ENCODE data around the gene R3HDM4. TPM values are rescaled to one million over a fixed set of nuclear protein-coding genes. Genes with fewer than 3 reads are reported as not detected.

The R3HDM4 gene
- total and polyA plus RNA-seq, 10 of the 15 experiments (the other 5 are each of a cell fraction or from before 2014, with no cell fraction given), result 1.3 to 65.8 (median 27.7) TPM

DNA sequence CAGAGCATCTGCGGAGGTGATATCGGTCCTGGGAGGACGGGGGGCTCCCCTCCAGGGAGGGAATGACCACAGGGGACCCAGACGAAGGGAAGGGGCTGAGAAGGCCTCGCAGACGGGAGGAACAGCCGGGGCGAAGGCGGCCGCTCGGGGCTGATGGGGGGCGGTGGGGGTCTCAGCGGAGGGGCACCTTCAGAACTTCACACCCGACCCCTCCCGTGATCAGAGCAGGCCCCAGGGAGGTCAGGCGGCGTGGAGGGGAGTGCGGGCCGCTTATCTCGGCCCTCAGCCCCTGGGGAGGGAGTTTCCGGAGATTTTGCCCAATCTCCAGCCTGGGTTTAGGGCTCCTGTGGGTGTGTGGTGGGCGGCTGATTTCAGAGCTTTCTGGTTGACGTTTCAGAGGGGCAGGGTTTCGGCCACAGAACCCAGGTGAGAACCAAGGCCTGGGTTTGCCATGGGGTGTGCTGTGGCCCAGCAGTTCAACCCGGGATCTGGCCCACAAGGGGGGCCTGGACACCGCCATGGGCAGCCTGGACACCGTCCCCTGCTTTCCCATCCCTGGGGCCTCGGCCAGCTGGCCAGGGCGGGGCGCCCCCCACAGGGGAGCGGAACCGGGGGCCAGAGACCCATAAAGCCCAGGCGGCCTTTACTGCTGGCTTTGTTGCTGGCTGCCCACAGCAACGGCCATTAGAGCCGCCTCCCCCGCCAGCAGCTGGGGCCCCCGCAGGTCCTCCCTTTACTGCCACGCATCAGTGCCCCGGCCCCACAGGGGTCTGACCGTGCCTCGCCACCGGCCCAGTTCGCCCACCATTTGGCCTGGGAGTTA is 41.9 kb upstream of the R3HDM4 start (continued):
- no peak for TF ChIP-seq USF2 (IDR thresholded peaks at IDR 0.05; ENCODE audit: borderline replicate concordance, low read depth, low read length)
- TF ChIP-seq SREBF2 (IDR thresholded peaks at IDR 0.05; ENCODE audit: low read length), result no peak
- TF ChIP-seq BMI1 (IDR thresholded peaks at IDR 0.05; ENCODE audit: borderline replicate concordance), result peak; percentile 60; the same call in 1 of the 2 replicates
- TF ChIP-seq ZNF207 (IDR thresholded peaks at IDR 0.05; ENCODE audit: borderline replicate concordance), result peak; percentile 78; the same call in 1 of the 2 replicates
- TF ChIP-seq ELK1 (IDR thresholded peaks at IDR 0.05; ENCODE audit: low read depth, low read length), result 0 out of 2 replicates have a peak, but pooled peaks have one; percentile 32
- peak; percentile 97 for TF ChIP-seq RCOR1 (conservative IDR thresholded peaks at IDR 0.05; ENCODE audit: low read depth, low read length)
- TF ChIP-seq, protein P1, sequence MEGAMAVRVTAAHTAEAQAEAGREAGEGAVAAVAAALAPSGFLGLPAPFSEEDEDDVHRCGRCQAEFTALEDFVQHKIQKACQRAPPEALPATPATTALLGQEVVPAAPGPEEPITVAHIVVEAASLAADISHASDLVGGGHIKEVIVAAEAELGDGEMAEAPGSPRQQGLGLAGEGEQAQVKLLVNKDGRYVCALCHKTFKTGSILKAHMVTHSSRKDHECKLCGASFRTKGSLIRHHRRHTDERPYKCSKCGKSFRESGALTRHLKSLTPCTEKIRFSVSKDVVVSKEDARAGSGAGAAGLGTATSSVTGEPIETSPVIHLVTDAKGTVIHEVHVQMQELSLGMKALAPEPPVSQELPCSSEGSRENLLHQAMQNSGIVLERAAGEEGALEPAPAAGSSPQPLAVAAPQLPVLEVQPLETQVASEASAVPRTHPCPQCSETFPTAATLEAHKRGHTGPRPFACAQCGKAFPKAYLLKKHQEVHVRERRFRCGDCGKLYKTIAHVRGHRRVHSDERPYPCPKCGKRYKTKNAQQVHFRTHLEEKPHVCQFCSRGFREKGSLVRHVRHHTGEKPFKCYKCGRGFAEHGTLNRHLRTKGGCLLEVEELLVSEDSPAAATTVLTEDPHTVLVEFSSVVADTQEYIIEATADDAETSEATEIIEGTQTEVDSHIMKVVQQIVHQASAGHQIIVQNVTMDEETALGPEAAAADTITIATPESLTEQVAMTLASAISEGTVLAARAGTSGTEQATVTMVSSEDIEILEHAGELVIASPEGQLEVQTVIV (IDR thresholded peaks at IDR 0.05; ENCODE audit: borderline replicate concordance, partially characterized antibody), result no peak
- peak; percentile 100 for TF ChIP-seq SMARCA5 (IDR thresholded peaks at IDR 0.05)
- TF ChIP-seq LARP7 (IDR thresholded peaks at IDR 0.05), result peak; percentile 25
- TF ChIP-seq PKNOX1 (IDR thresholded peaks at IDR 0.05), result peak; percentile 35; the same call in 1 of the 2 replicates
- TF ChIP-seq HDAC2 (IDR thresholded peaks at IDR 0.05), result no peak
- TF ChIP-seq SREBF1 (IDR thresholded peaks at IDR 0.05; ENCODE audit: low read length), result no peak
- peak; percentile 95 for TF ChIP-seq RUNX3 (IDR thresholded peaks at IDR 0.05; ENCODE audit: low read length)
- peak; percentile 61 for TF ChIP-seq TCF12 (IDR thresholded peaks at IDR 0.05; ENCODE audit: low read depth, low read length)
- TF ChIP-seq BACH1 (IDR thresholded peaks at IDR 0.05; ENCODE audit: borderline replicate concordance), result peak; percentile 62; the same call in 1 of the 2 replicates
- TF ChIP-seq SMAD1 (IDR thresholded peaks at IDR 0.05; ENCODE audit: low read depth, partially characterized antibody), result no peak
- TF ChIP-seq, protein P2, sequence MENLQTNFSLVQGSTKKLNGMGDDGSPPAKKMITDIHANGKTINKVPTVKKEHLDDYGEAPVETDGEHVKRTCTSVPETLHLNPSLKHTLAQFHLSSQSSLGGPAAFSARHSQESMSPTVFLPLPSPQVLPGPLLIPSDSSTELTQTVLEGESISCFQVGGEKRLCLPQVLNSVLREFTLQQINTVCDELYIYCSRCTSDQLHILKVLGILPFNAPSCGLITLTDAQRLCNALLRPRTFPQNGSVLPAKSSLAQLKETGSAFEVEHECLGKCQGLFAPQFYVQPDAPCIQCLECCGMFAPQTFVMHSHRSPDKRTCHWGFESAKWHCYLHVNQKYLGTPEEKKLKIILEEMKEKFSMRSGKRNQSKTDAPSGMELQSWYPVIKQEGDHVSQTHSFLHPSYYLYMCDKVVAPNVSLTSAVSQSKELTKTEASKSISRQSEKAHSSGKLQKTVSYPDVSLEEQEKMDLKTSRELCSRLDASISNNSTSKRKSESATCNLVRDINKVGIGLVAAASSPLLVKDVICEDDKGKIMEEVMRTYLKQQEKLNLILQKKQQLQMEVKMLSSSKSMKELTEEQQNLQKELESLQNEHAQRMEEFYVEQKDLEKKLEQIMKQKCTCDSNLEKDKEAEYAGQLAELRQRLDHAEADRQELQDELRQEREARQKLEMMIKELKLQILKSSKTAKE (IDR thresholded peaks at IDR 0.05; ENCODE audit: low read depth, poor library complexity, severe bottlenecking), result peak; percentile 76
- TF ChIP-seq, protein P3, sequence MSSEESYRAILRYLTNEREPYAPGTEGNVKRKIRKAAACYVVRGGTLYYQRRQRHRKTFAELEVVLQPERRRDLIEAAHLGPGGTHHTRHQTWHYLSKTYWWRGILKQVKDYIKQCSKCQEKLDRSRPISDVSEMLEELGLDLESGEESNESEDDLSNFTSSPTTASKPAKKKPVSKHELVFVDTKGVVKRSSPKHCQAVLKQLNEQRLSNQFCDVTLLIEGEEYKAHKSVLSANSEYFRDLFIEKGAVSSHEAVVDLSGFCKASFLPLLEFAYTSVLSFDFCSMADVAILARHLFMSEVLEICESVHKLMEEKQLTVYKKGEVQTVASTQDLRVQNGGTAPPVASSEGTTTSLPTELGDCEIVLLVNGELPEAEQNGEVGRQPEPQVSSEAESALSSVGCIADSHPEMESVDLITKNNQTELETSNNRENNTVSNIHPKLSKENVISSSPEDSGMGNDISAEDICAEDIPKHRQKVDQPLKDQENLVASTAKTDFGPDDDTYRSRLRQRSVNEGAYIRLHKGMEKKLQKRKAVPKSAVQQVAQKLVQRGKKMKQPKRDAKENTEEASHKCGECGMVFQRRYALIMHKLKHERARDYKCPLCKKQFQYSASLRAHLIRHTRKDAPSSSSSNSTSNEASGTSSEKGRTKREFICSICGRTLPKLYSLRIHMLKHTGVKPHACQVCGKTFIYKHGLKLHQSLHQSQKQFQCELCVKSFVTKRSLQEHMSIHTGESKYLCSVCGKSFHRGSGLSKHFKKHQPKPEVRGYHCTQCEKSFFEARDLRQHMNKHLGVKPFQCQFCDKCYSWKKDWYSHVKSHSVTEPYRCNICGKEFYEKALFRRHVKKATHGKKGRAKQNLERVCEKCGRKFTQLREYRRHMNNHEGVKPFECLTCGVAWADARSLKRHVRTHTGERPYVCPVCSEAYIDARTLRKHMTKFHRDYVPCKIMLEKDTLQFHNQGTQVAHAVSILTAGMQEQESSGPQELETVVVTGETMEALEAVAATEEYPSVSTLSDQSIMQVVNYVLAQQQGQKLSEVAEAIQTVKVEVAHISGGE (CRISPR knock-in tag; IDR thresholded peaks at IDR 0.05), result no peak
- TF ChIP-seq ZNF24 (IDR thresholded peaks at IDR 0.05), result no peak

Data from GM12878 (cell line).